Astrocyte (in vitro differentiated cells and primary cell): ENCODE results near the gene ACIN1. TPM values are rescaled to one million over a fixed set of nuclear protein-coding genes. Genes with fewer than 3 reads are reported as not detected.

Source experiments
- DNase-seq: peaks from one replicate; pipeline ENCODE4 v3.0.0-alpha.2; 2010; ENCODE audit warnings: low read depth
- FAIRE-seq: peaks from 2 replicates; lab custom pipeline; 2011; peaks lifted over from hg19 to GRCh38; lab: Jason Lieb, UNC
- H2AFZ ChIP-seq: 2 replicates; pipeline ENCODE4 v1.6.0; 2012; ENCODE audit warnings: low read depth, low read length, inconsistent platforms
- H3K27ac ChIP-seq: 2 replicates; pipeline ENCODE4 v1.5.1; 2011; ENCODE audit warnings: low read depth, low read length, inconsistent platforms
- H3K27me3 ChIP-seq: 2 replicates; pipeline ENCODE4 v1.6.0; 2011; ENCODE audit warnings: low read length, inconsistent platforms; ENCODE audit not compliant: insufficient read depth
- H3K36me3 ChIP-seq: 2 replicates; pipeline ENCODE4 v1.5.1; 2011; ENCODE audit warnings: low read length, inconsistent platforms; ENCODE audit not compliant: insufficient read depth
- H3K4me1 ChIP-seq: 2 replicates; pipeline ENCODE4 v1.5.1; 2011; ENCODE audit warnings: low read length, inconsistent platforms; ENCODE audit not compliant: insufficient read depth
- H3K4me2 ChIP-seq: 2 replicates; pipeline ENCODE4 v1.6.0; 2012; ENCODE audit warnings: low read length, inconsistent platforms
- H3K4me3 ChIP-seq: 2 replicates; pipeline ENCODE4 v1.5.1; 2011; ENCODE audit warnings: low read depth, mild to moderate bottlenecking, low read length, inconsistent platforms; ENCODE audit not compliant: insufficient read depth
- H3K79me2 ChIP-seq: 2 replicates; pipeline ENCODE4 v1.6.0; 2012; ENCODE audit warnings: mild to moderate bottlenecking, low read length, inconsistent platforms; ENCODE audit not compliant: insufficient read depth
- H3K9ac ChIP-seq: 2 replicates; pipeline ENCODE4 v1.6.0; 2012; ENCODE audit warnings: mild to moderate bottlenecking, low read length, inconsistent platforms
- H3K9me3 ChIP-seq: 2 replicates; pipeline ENCODE4 v1.5.1; 2012; ENCODE audit warnings: low read depth, mild to moderate bottlenecking, low read length, inconsistent platforms; ENCODE audit not compliant: insufficient read depth
- H4K20me1 ChIP-seq: 2 replicates; pipeline ENCODE4 v1.6.0; 2012; ENCODE audit warnings: low read length, inconsistent platforms; ENCODE audit not compliant: insufficient read depth
- H3K27ac Mint-ChIP-seq: one replicate; pipeline ENCODE4 v1.8.0; 2021; ENCODE audit warnings: mild to moderate bottlenecking, mixed read lengths; ENCODE audit not compliant: unreplicated experiment
- H3K27me3 Mint-ChIP-seq: one replicate; pipeline ENCODE4 v1.8.0; 2021; ENCODE audit warnings: low read depth, mixed read lengths; ENCODE audit not compliant: unreplicated experiment
- H3K36me3 Mint-ChIP-seq: one replicate; pipeline ENCODE4 v1.8.0; 2021; ENCODE audit warnings: low read depth, mixed read lengths; ENCODE audit not compliant: unreplicated experiment
- H3K4me1 Mint-ChIP-seq: one replicate; pipeline ENCODE4 v1.8.0; 2021; ENCODE audit warnings: low read depth, mixed read lengths; ENCODE audit not compliant: unreplicated experiment
- H3K4me3 Mint-ChIP-seq: one replicate; pipeline ENCODE4 v1.8.0; 2021; ENCODE audit warnings: mild to moderate bottlenecking, moderate library complexity, mixed read lengths; ENCODE audit not compliant: unreplicated experiment
- H3K9me3 Mint-ChIP-seq: one replicate; pipeline ENCODE4 v1.8.0; 2021; ENCODE audit warnings: mild to moderate bottlenecking, mixed read lengths; ENCODE audit not compliant: unreplicated experiment
- CTCF ChIP-seq: IDR thresholded peaks from 2 replicates; pipeline ENCODE4 v1.5.1; 2011; ENCODE audit warnings: low read depth, mild to moderate bottlenecking, inconsistent platforms, low read length, moderate library complexity; ENCODE audit not compliant: insufficient read depth
- EZH2 ChIP-seq: IDR thresholded peaks from 2 replicates; pipeline ENCODE4 v1.6.1; 2012; ENCODE audit warnings: mild to moderate bottlenecking, low read length, inconsistent platforms; ENCODE audit not compliant: insufficient read depth
- total RNA-seq: library from RNA; stranded (reverse); gene quantifications from 2 replicates; pipeline ENCODE4 v1.2.1, GENCODE V29; 2021

ACIN1 gene
- total RNA-seq, 1 donor from 2014 or later: 208 TPM

GRCh38 chr14:23058654-23059504, 36.1 kb downstream of the ACIN1 start:
- H3K4me1 ChIP-seq: peaks cover 31% of the 10 kb centered on the region
- H3K9ac ChIP-seq: no peak overlapping the region
- DNase-seq: no peak
- no peak overlapping the region for H3K4me2 ChIP-seq
- H3K4me3 Mint-ChIP-seq: no peak overlapping the region
- H3K27ac Mint-ChIP-seq: peak overlapping the region; percentile 47
- H3K36me3 Mint-ChIP-seq: peaks cover 25% of the 10 kb centered on the region
- H3K9me3 ChIP-seq: no peaks in the 10 kb centered on the region
- H3K27me3 ChIP-seq: no peaks in the 10 kb centered on the region
- peaks cover 39% of the 10 kb centered on the region for H3K36me3 ChIP-seq
- H3K4me1 Mint-ChIP-seq: peaks cover 40% of the 10 kb centered on the region
- FAIRE-seq: no peak
- H3K9me3 Mint-ChIP-seq: no peaks in the 10 kb centered on the region
- H3K27ac ChIP-seq: no peak overlapping the region
- H2AFZ ChIP-seq: no peak overlapping the region
- H4K20me1 ChIP-seq: peaks cover 43% of the 10 kb centered on the region
- peaks cover 9% of the 10 kb centered on the region for H3K79me2 ChIP-seq
- no peak for TF ChIP-seq EZH2
- TF ChIP-seq CTCF: no peak
- H3K4me3 ChIP-seq: no peak overlapping the region
- H3K27me3 Mint-ChIP-seq: no peaks in the 10 kb centered on the region

- peak overlapping the region; percentile 74 for H3K9ac ChIP-seq
- H3K27ac ChIP-seq: peak overlapping the region; percentile 45
- H3K36me3 Mint-ChIP-seq: peaks cover 21% of the 10 kb centered on the region
These were observed 36.9 kb downstream of the ACIN1 start for GRCh38 chr14:23057757-23058653.

More at GRCh38 chr14:23057757-23058653, 36.9 kb downstream of the ACIN1 start:
- no peaks in the 10 kb centered on the region for H3K9me3 Mint-ChIP-seq
- TF ChIP-seq CTCF: peak; percentile 73
- no peak for TF ChIP-seq EZH2
- peaks cover 34% of the 10 kb centered on the region for H3K4me1 Mint-ChIP-seq
- DNase-seq: peak; percentile 58
- peaks cover 31% of the 10 kb centered on the region for H3K36me3 ChIP-seq
- peaks cover 31% of the 10 kb centered on the region for H3K4me1 ChIP-seq
- no peaks in the 10 kb centered on the region for H3K27me3 ChIP-seq
- no peaks in the 10 kb centered on the region for H3K27me3 Mint-ChIP-seq
- no peak overlapping the region for H2AFZ ChIP-seq
- peak overlapping the region; percentile 85 for H3K4me3 Mint-ChIP-seq
- H4K20me1 ChIP-seq: peaks cover 35% of the 10 kb centered on the region
- H3K9me3 ChIP-seq: no peaks in the 10 kb centered on the region
- peak overlapping the region; percentile 57 for H3K4me3 ChIP-seq
- no peak for FAIRE-seq
- peaks cover 8% of the 10 kb centered on the region for H3K79me2 ChIP-seq
- H3K4me2 ChIP-seq: peak overlapping the region; percentile 99
- H3K27ac Mint-ChIP-seq: peak overlapping the region; percentile 72
